CD4-positive, alpha-beta T cell treated with Interleukin-4 for 1 hour (primary cell): Measurements from ENCODE around the gene OOSP4A.
A peak's percentile ranks its signal among the peaks of the same experiment; 100 is the strongest.

Experiments
- DNase-seq, 2 donors: peaks; one replicate each; pipeline ENCODE4 v3.0.0-alpha.2; 2020 to 2022

Gene OOSP4A

DNA sequence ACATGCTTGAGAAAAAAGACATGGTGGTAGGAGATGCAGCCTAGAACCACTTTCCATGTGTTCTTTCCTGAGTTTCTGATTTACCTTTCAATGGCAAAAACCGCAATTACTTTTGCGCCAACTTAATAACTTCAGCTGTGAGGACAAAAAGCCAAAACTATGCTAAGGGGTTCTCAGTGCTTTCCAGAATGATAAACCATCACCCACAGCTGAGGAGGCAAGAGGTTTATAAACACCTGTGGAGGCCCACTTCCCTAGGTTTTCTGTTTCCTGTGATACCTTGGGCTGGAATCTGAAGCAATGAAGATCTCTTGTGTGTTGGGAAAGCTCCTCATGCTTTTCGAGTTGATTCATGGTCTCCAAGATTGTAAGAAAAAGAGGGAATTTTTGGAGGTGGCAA, at the start of gene OOSP4A:
OOSP4A (plus strand) TSS at position 301 of the 400 bp plus-strand sequence; CDS start at position 301, 0 bp downstream.
- no peak for DNase-seq

DNA sequence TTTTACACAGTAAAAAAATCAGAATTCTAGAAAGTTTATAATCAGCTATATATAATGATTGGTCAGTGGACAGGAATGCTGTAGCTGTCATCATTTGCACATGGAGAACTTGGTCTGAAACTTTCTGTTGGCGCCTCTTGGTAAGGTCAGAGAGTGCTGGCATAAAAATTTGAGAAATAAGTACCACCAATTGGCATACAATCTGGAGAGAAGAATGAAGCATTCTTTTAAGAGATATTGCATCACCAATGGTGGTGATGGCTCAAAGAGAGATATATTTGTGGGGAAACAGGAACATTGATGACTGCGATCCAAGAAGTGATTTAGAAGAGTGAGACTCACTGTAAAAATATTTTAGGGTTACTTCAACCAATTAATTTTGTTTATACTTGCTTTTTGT, 45.4 kb upstream of the OOSP4A start:
- DNase-seq: no peak

DNA sequence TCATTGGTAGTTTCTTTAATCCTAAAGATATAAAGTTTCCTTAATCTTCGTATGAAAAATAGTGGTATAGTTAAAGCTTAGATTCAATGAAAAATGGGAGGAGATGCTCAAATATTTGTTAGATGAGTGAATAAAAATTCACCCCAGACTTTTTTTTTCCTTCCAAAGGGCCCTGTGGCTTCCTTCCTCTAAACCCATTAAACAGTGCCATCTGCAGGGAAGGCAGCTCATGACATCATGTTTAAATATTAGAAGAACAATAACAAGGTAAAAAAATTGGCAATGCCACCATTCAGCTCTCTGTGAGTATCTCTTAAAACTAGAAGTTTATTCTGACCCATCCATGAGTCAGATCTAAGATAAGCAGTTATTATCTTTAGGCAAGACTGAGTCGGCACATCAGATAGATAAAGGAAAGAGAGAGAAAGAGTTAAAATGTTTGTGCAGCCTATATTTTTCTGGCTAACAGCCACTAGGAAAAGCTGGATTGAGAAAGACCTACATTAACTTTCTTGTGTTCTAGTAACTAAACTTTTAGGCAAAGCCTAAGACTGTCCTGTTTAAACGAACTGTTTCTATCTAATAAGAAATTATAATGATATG, 44.7 kb upstream of the OOSP4A start:
- DNase-seq: peak in 1 of 2 donors; percentile 37

DNA sequence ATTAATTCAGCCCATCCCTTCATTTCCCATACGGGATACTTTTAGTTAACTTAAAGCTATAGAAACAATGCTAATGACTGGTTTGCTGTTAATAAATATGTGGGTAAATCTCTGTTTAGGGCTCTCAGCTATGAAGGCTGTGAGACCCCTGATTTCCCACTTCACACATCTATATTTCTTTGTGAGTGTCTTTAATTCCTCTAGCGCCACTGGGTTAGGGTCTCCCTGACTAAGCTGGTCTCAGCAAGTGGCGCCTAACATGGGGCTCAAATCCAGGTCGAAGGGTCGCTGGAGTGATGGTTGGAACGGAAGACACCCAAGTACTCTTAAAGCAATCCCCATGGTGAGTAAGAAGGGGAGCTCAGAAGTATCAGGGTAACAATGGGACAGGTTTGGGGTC, 40.0 kb upstream of the OOSP4A start:
- no peak for DNase-seq

- no peak for DNase-seq
Observed at GRCh38 chr11:59931688-59932087, 32.1 kb upstream of the OOSP4A start.

- no peak for DNase-seq
Observed at GRCh38 chr11:59938132-59938531, 25.7 kb upstream of the OOSP4A start, which contains the start of gene OOSP1. Gene OOSP1 (plus strand): TSS chr11:59938432. CDS start chr11:59938455, 23 bp downstream.

DNA sequence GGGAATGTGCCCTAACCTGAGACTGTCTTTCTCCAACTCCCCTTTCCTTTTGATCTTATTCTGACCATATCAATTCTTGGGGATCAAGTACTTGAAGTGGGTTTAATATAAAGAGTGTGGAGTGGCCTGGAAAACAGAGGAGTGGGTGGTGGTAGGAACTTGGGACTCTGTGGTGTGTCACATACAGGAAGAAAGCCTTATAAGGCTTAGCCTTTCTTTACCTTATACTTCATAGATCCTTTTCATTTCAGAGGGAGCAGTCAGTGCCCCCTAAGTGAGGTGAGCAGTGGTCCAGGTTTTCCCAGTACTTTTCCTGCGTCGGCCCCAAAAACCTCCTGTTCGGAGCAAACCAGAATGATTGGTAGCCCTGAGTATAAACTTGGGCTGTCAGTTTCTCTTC, 25.1 kb upstream of the OOSP4A start:
- no peak for DNase-seq

GRCh38 chr11:59939482-59939881, 24.4 kb upstream of the OOSP4A start:
- DNase-seq: no peak

DNA sequence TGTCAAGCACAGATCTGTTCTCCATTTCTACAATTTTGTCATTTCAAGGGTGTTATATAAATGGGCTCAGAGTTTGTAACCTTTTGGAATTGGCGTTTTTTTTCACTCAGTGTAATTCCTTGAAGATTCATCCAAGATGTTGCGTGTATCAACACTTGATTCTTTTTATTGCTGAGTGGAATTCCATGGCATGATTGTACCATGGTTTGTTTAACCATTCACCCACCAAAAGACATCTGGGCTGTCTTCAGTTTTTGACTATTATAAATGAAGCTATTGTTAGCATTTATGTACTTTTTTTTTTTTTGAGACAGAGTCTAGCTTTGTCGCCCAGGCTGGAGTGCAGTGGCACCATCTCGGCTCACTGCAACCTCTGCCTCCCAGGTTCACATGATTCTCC, 22.7 kb upstream of the OOSP4A start:
- DNase-seq: no peak

- no peak for DNase-seq
Observed at GRCh38 chr11:59943997-59944714, 19.7 kb upstream of the OOSP4A start.

DNA sequence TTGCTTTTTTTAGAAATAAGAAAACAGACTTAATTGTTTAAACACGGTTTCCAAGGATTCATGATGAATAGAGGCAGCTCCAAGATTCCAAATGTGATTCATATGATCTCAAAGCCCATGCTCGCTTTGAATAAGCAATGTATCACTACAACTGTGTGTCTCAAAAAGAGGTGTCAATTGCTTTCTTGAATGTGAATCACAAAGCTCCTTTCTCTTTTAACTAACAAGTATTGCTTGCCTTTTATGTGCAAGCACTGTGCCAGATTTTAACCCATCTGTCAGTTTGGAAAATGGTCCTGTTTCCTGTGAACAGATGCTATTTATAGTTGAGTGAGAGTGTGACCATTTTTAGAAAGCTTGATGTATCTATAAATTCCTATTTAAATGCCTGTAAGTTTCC, 19.1 kb upstream of the OOSP4A start:
- DNase-seq: no peak

- DNase-seq: no peak
Observed at GRCh38 chr11:59953463-59954218, 10.2 kb upstream of the OOSP4A start.

DNA sequence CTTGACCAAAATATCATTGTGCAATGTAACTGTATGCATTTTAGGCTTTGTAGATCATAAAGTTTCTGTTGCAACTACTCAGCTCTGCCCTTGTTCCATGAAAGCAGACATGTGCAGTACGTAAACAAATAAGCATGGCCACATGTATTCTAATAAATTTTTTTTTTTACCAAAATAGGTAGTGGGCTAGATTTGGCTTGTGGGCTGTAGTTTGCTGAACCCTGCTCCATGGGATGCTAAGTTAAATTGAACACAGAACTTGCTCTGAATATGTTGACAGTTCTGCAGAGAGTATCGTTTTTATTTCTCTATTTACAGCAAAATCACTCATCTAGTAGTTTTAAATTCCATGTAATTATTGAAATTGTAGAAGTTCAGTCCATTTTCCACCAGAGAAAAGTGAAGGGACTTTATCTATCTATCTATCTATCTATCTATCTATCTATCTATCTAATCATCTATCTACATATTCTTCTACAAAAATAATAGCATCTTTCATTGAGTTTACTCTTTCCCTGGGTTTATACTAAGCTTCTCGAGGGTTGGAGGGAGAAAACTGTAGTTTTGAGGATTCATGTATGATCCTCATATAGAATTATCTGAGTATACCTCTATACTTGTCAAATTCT, 9.5 kb upstream of the OOSP4A start:
- DNase-seq: no peak

DNA sequence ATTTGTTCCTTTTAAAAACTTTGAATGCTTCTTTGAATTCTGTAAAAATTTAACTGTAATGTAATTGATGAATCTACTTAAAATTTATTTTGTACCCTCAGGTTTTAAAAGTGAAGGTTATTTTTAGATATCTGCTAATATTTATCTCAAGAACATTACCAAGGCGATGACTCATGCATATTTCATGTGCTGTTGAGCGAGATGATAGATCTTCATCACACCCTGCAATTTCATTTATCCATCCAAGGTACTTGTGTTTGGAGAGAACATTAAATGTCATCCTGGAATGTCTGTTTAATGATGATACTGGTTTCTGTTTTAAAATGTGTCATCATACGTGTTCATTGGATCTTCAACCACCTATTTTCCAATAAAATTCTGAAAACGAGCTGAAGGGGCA, 6.7 kb upstream of the OOSP4A start:
- DNase-seq: no peak

- DNase-seq: no peak
Observed at GRCh38 chr11:59960502-59961381, 3.1 kb upstream of the OOSP4A start.

GRCh38 chr11:59962107-59962482, 1.7 kb upstream of the OOSP4A start:
- DNase-seq: no peak

GRCh38 chr11:59965424-59965823, 1.6 kb downstream of the OOSP4A start:
- no peak for DNase-seq

GRCh38 chr11:59966201-59966600, 2.4 kb downstream of the OOSP4A start:
- DNase-seq: no peak

- DNase-seq: no peak
Observed at GRCh38 chr11:59967677-59968394, 4.0 kb downstream of the OOSP4A start.

DNA sequence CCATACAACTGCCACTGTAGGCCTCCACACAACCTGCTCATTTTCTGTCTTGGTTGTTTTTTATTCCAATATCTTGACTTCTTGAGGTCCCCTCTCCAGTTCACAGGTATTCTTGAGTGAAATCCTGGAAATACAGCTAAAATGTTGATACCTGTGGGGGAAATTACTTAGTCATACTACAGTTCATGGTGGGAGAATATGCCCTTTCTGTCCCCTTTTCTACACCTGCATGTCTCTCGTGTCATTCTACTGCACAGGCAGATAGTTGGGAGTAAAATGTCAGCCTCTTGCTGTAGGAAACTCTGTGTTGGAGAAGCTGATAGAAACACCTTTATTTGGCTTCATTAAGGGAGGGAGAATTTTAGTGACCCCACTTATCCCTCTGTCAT, 4.6 kb downstream of the OOSP4A start:
- no peak for DNase-seq

DNA sequence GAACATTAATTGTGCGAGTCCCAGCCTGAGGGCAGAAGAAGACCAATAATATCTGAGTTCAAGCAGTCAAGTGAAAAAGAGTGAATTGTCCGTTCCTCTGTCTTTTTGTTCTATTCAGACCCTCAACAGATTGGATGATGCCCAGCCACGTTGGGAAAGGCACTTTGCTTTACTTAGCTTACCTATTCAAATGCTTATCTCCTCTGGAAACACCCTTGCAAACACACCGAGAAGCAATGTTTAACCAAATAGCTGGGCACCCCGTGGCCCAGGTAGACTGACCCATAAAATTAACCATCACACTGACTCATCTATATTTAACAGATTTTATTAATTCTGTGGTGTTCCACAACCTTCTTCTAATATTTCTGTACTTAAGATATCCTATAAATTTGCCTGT, 9.3 kb downstream of the OOSP4A start:
- DNase-seq: no peak
